HFFc6 (cell line): Measurements from ENCODE around the gene CBX6. TPM values are rescaled to one million over a fixed set of nuclear protein-coding genes. Genes with fewer than 3 reads are reported as not detected.

ENCODE experiments used
- DNase-seq: peaks from one replicate; pipeline ENCODE4 v3.0.0-alpha.2; 2018
- H3K27ac Mint-ChIP-seq: 2 replicates; pipeline ENCODE4 v1.8.0; 2020; ENCODE audit warnings: mild to moderate bottlenecking, mixed read lengths
- H3K27me3 Mint-ChIP-seq: 2 replicates; pipeline ENCODE4 v1.8.0; 2021; ENCODE audit warnings: mild to moderate bottlenecking, moderate library complexity, mixed read lengths; ENCODE audit not compliant: insufficient read depth
- H3K36me3 Mint-ChIP-seq: 2 replicates; pipeline ENCODE4 v1.8.0; 2021; ENCODE audit warnings: low read depth, mixed read lengths
- H3K4me1 Mint-ChIP-seq: 2 replicates; pipeline ENCODE4 v1.8.0; 2020; ENCODE audit warnings: low read depth, mixed read lengths
- H3K4me3 Mint-ChIP-seq: 2 replicates; pipeline ENCODE4 v1.8.0; 2020; ENCODE audit warnings: mild to moderate bottlenecking, moderate library complexity, mixed read lengths
- H3K9me3 Mint-ChIP-seq: 2 replicates; pipeline ENCODE4 v1.8.0; 2020; ENCODE audit warnings: mild to moderate bottlenecking, mixed read lengths
- CTCF ChIP-seq: fragments of 200-600 bp; sonication (generic); IDR thresholded peaks from 2 replicates; pipeline ENCODE4 v1.5.0; 2021; ENCODE audit warnings: antibody characterized with exemption, mild to moderate bottlenecking
- total RNA-seq, 6 experiments: library from RNA; stranded (reverse); fragmentation: NEBNext Ultra II Directional; extraction: Animal tissue kit (Norgen Biotek cat#: 25700); gene quantifications; 2 replicates in 1 of 6; 3 replicates in 5 of 6; pipeline ENCODE4 v1.2.3, GENCODE V29; 2021

The CBX6 gene
- total RNA-seq, 6 experiments from 2014 or later = 72.0 to 91.5 (median 75.3) TPM

- Mint-ChIP-seq H3K4me1 (peaks cover 22% of the 10 kb centered on the region), H3K36me3 (no peaks in the 10 kb centered on the region; the same call in 1 of the 2 replicates), H3K27ac (no peak overlapping the region), H3K9me3 (no peaks in the 10 kb centered on the region), H3K27me3 (peaks cover 1% of the 10 kb centered on the region), H3K4me3 (no peak overlapping the region)
- DNase-seq = no peak
- no peak for TF ChIP-seq CTCF
Observed at GRCh38 chr22:38866024-38866398, 6.0 kb downstream of the CBX6 start.

GRCh38 chr22:38865201-38866023, 6.6 kb downstream of the CBX6 start:
- Mint-ChIP-seq H3K4me1 (peaks cover 16% of the 10 kb centered on the region), H3K27me3 (peaks cover 2% of the 10 kb centered on the region), H3K36me3 (no peaks in the 10 kb centered on the region; the same call in 1 of the 2 replicates), H3K4me3 (no peak overlapping the region), H3K9me3 (no peaks in the 10 kb centered on the region), H3K27ac (no peak overlapping the region)
- TF ChIP-seq CTCF = no peak
- DNase-seq = no peak

- no peak for TF ChIP-seq CTCF
- H3K9me3 Mint-ChIP-seq = no peaks in the 10 kb centered on the region
- H3K4me1 Mint-ChIP-seq = 0 out of 2 replicates have a peak, but pooled peaks cover 8% of the 10 kb centered on the region
- H3K4me3 Mint-ChIP-seq = no peak overlapping the region
- H3K27me3 Mint-ChIP-seq = peaks cover 2% of the 10 kb centered on the region
- H3K36me3 Mint-ChIP-seq = no peaks in the 10 kb centered on the region
- no peak for DNase-seq
- H3K27ac Mint-ChIP-seq = no peak overlapping the region
Observed at GRCh38 chr22:38864361-38865191, 7.4 kb downstream of the CBX6 start.

- Mint-ChIP-seq H3K27ac (no peak overlapping the region), H3K9me3 (no peaks in the 10 kb centered on the region), H3K4me3 (no peak overlapping the region), H3K4me1 (0 out of 2 replicates have a peak, but pooled peaks cover 6% of the 10 kb centered on the region), H3K36me3 (no peaks in the 10 kb centered on the region), H3K27me3 (peaks cover 2% of the 10 kb centered on the region)
- no peak for TF ChIP-seq CTCF
- no peak for DNase-seq
Observed at GRCh38 chr22:38863531-38864131, 8.4 kb downstream of the CBX6 start.
